Gastrocnemius medialis (tissue), 4 donors: ENCODE measurements around the gene ATXN1.

ENCODE experiments used
- CTCF ChIP-seq, 5 experiments: fragments of 450-650 bp in 3 of 5; fragments of 200-600 bp in 2 of 5; sonication (generic) in 2 of 5; IDR thresholded peaks in 4 of 5; conservative IDR thresholded peaks in 1 of 5; 1 replicate in 4 of 5; 2 replicates in 1 of 5; pipeline ENCODE4 v1.5.1; 2016 to 2019; ENCODE audit warnings: antibody characterized with exemption in 5 of 5, mild to moderate bottlenecking in 3 of 5, moderate library complexity in 3 of 5
- POLR2A ChIP-seq, 2 donors: fragments of 450-650 bp; IDR thresholded peaks; one replicate each; pipeline ENCODE4 v1.6.1; 2017; ENCODE audit warnings: antibody characterized with exemption in 2 of 2, mild to moderate bottlenecking in 2 of 2, moderate library complexity in 2 of 2

- TF ChIP-seq CTCF (IDR thresholded peaks at IDR 0.05 in 4 of 5, conservative IDR thresholded peaks at IDR 0.05 in 1 of 5) (no peak), POLR2A (IDR thresholded peaks at IDR 0.05) (no peak)
These were observed 297.2 kb downstream of the ATXN1 start for GRCh38 chr6:16464045-16464444.
